ENCODE results near the gene MED27.

- TF ChIP-seq EZH2 (IDR thresholded peaks at IDR 0.05; ENCODE audit: low read length, missing control alignments) (no peak), CTCF (conservative IDR thresholded peaks at IDR 0.05 in 1 of 2, IDR thresholded peaks at IDR 0.05 in 1 of 2; ENCODE audit: low read depth in 1 of 2, low read length in 2 of 2) (no peak)
These were observed 11.1 kb downstream of the MED27 start for GRCh38 chr9:132068605-132069004.
